ENCODE data around the gene TM2D3. TPM values are rescaled to one million over a fixed set of nuclear protein-coding genes. Genes with fewer than 3 reads are reported as not detected.

The TM2D3 gene
- total RNA-seq, 8 experiments from 2014 or later: 38.4 to 96.6 (median 64.0) TPM

DNA sequence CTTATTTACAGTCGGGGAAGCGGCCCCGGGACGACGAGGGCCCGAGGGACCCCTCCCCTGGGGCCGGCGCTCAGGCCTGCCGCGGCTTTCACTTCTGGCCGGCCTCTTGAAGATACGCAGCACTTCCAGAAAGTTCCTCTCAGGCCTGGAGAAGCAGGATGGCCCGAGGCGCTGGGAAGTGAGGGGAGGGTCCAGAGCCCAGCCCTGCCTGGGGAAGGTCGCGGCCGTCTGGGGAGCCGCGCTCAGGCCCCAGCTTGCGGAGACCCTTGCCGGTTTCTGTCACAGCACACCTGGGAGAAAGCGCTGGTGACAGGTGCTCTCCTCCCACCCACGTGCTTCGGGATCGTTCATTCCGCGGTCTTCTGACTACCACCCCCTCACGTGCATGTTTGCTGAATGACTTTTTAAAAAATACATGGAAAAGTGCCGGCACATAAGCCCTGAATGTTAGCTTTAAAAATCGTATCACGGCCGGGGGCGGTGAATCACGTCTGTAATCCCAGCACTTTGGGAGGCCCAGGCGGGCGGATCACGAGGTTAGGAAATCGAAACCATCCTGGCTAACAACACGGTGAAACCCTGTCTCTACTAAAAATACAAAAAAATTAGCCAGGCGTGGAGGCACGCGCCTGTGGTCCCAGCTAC lies 727 bp upstream of the TM2D3 start:
- Histone ChIP-seq H3K27ac (peak overlapping the region; percentile 61 to 95), H3K4me3 (peak overlapping the region; percentile 69 to 97 (median 80)), H3K4me1 (replicated peaks in 1 of 2) (peaks cover 6 to 19% of the 10 kb centered on the region in 2 donors)
- 4 to 81% (median 44%) methylated on average over 3 to 20 of the region's 42 CpGs; no CpG with 5 or more reads in 4 of the 10 experiments for WGBS, 10 experiments
- in situ Hi-C loops (cut with MboI; ENCODE audit: low pct_unique_long_range_greater_than_20kb in 2 of 9, low sequenced_read_pairs in 9 of 9, unreplicated experiment in 9 of 9): loop anchor here in 1 of 9 experiments (10.0 kb wide), 1 partner anchor 358 kb away; the partner anchor contains the start of gene SNRPA1
- peak in 5 of 8 experiments; percentile 7 to 38 (median 20) for ATAC-seq (replicated peaks in 6 of 8)

DNA sequence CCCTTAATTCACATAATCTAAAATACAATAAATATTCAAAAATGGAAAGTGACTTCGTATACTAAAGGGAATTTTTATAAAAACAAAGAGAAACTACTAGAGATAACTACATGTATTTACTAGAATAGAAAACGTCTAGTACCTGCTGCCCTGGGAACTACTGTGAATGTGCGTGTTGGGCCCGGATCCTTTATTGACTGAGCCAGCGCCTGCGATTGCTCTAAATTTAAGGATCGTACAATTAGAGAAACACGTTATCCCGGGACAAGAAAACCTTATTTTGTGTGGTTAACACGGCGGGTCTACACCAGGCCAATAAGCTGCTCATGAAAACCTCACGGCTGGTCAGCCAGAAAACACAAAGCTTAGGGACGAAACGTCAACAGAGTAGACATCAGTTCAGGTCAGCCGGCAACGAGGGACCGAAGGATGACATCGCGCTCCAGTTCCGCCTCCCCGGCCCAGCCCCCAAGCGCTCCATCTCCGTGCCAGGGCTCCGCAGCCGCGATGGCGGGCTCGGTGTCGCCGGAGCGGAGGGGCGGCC lies 555 bp downstream of the TM2D3 start:
- WGBS, 10 experiments: 0 to 3% (median 1%) methylated on average over 2 to 30 of the region's 32 CpGs; no CpG with 5 or more reads in 1 of the 10 experiments
- Histone ChIP-seq H3K27ac (peak overlapping the region; percentile 89 to 95), H3K4me1 (replicated peaks in 1 of 2) (peaks cover 6 to 19% of the 10 kb centered on the region in 2 donors), H3K4me3 (peak overlapping the region; percentile 69 to 97 (median 80))
- peak in 7 of 8 experiments; percentile 33 to 66 (median 60) for ATAC-seq (replicated peaks in 6 of 8)
- in situ Hi-C loops (cut with MboI; ENCODE audit: low pct_unique_long_range_greater_than_20kb in 2 of 9, low sequenced_read_pairs in 9 of 9, unreplicated experiment in 9 of 9): loop anchor here in 1 of 9 experiments (10.0 kb wide), 1 partner anchor 357 kb away; the partner anchor contains the start of gene SNRPA1

DNA sequence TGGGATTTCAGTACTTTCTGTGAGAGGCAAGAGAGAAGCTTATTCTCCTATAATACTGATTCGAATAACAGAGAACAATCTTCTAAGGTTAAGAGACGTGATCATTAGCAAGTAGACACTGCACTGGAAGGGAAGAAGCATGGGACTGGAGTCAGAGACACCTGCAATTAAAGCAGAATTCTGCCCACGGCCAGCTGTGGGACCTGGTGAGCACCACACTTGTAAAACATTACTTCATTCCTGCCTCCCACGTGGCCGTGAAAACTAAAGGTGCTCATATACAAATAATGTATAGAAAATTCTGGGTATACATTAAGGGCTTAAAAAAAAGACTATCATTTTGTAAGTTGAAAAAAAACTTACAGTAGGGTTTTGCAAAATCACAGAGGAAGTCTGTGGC lies 2.0 kb downstream of the TM2D3 start:
- in situ Hi-C loops (cut with MboI; ENCODE audit: low pct_unique_long_range_greater_than_20kb in 2 of 9, low sequenced_read_pairs in 9 of 9, unreplicated experiment in 9 of 9): loop anchor here in 1 of 9 experiments (10.0 kb wide), 1 partner anchor 355 kb away; the partner anchor contains the start of gene SNRPA1
- Histone ChIP-seq H3K4me1 (replicated peaks in 1 of 2) (peaks cover 6 to 19% of the 10 kb centered on the region in 2 donors), H3K4me3 (peak overlapping the region in 1 of 5 donors; percentile 69), H3K27ac (no peak overlapping the region)
- WGBS, 10 experiments: 32 to 100% (median 75%) methylated on average over 3 to 5 of the region's 5 CpGs; no CpG with 5 or more reads in 3 of the 10 experiments
- ATAC-seq (replicated peaks in 6 of 8): no peak

DNA sequence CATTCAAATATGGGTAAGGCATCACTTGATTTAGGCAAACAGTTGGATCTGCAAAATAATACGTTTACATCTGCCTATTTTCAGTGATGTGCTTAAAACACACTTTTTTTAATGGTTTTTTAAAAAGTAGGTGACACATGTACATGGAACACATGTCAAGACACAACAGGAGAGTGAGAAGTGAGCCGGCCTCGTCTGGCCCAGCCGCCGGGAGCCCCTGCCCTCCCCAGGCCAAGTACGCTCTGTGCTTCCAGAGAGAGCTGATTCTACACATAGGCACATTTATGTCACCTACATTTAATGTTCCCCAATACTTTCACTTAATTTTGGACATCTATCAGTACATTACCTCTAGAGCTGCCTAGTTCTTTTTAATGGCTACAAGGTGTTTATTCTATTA lies 3.8 kb downstream of the TM2D3 start:
- no peak for ATAC-seq (replicated peaks in 6 of 8)
- in situ Hi-C loops (cut with MboI; ENCODE audit: low pct_unique_long_range_greater_than_20kb in 2 of 9, low sequenced_read_pairs in 9 of 9, unreplicated experiment in 9 of 9): loop anchor here in 7 of 9 experiments (10.0 kb wide), 2 partner anchors 354 to 364 kb away; partner anchors contain the start of gene SNRPA1 (in 6 of the 7)
- 82 to 100% (median 93%) methylated on average over 1 to 6 of the region's 6 CpGs; no CpG with 5 or more reads in 3 of the 10 experiments for WGBS, 10 experiments
- Histone ChIP-seq H3K27ac (no peak overlapping the region), H3K4me3 (no peak overlapping the region), H3K4me1 (replicated peaks in 1 of 2) (peaks cover 5 to 19% of the 10 kb centered on the region in 2 donors)

GRCh38 chr15:101647251-101647650 lies 4.9 kb downstream of the TM2D3 start:
- peak in 3 of 8 experiments; percentile 1 to 9 (median 3) for ATAC-seq (replicated peaks in 6 of 8)
- WGBS, 10 experiments: 55 to 100% (median 90%) methylated on average over 1 to 3 of the region's 3 CpGs; no CpG with 5 or more reads in 3 of the 10 experiments
- H3K4me1 ChIP-seq (replicated peaks in 1 of 2): peaks cover 0 to 19% of the 10 kb centered on the region in 2 donors
- in situ Hi-C loops (cut with MboI; ENCODE audit: low pct_unique_long_range_greater_than_20kb in 2 of 9, low sequenced_read_pairs in 9 of 9, unreplicated experiment in 9 of 9): loop anchor here in 7 of 9 experiments (10.0 kb wide), 2 partner anchors 352 to 362 kb away; partner anchors contain the start of gene SNRPA1 (in 6 of the 7)
- no peak overlapping the region for H3K27ac ChIP-seq
- H3K4me3 ChIP-seq: no peak overlapping the region

DNA sequence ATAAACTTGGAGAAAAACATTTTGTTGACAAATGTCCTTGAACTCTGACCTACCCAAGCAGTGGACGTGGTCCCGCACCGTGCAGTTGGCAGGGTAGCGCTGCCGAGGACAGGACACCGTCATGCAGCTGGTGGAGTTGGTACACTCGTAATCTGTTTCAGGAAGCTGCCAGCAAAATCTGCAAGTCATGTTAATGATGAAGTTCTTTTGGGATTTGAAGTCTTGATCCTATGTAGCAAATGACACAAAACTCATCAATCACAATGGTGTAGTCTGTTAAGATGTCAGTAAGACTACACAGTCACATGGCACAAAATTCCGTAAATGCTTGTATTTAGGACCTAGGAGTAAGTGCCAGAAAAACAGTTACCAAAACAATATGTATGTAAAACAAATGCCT lies 5.5 kb downstream of the TM2D3 start:
- Histone ChIP-seq H3K27ac (no peak overlapping the region), H3K4me3 (no peak overlapping the region), H3K4me1 (replicated peaks in 1 of 2) (peaks cover 0 to 22% of the 10 kb centered on the region in 2 donors)
- WGBS, 10 experiments: 46 to 100% (median 83%) methylated on average over 2 to 8 of the region's 8 CpGs; no CpG with 5 or more reads in 1 of the 10 experiments
- peak in 3 of 8 experiments; percentile 58 to 77 (median 71) for ATAC-seq (replicated peaks in 6 of 8)
- in situ Hi-C loops (cut with MboI; ENCODE audit: low pct_unique_long_range_greater_than_20kb in 2 of 9, low sequenced_read_pairs in 9 of 9, unreplicated experiment in 9 of 9): loop anchor here in 7 of 9 experiments (10.0 kb wide), 2 partner anchors 352 to 362 kb away; partner anchors contain the start of gene SNRPA1 (in 6 of the 7)

- ATAC-seq (replicated peaks in 6 of 8): peak in 5 of 8 experiments; percentile 25 to 52 (median 48)
- Histone ChIP-seq H3K27ac (no peak overlapping the region), H3K4me3 (no peak overlapping the region), H3K4me1 (replicated peaks in 1 of 2) (peaks cover 2 to 12% of the 10 kb centered on the region in 2 donors)
- in situ Hi-C loops (cut with MboI; ENCODE audit: low pct_unique_long_range_greater_than_20kb in 2 of 9, low sequenced_read_pairs in 9 of 9, unreplicated experiment in 9 of 9): loop anchor here in 7 of 9 experiments (10.0 kb wide), 2 partner anchors 348 to 358 kb away; partner anchors contain the start of gene SNRPA1 (in 6 of the 7)
- 33 to 95% (median 75%) methylated on average over 1 to 11 of the region's 11 CpGs; no CpG with 5 or more reads in 2 of the 10 experiments for WGBS, 10 experiments
Measured at GRCh38 chr15:101642361-101642760, 9.8 kb downstream of the TM2D3 start.

- 0 to 94% (median 50%) methylated on average over 1 of the region's 1 CpG; no CpG with 5 or more reads in 3 of the 10 experiments for WGBS, 10 experiments
- no peak overlapping the region for H3K4me3 ChIP-seq
- H3K27ac ChIP-seq: no peak overlapping the region
- ATAC-seq (replicated peaks in 6 of 8): peak in 6 of 8 experiments; percentile 3 to 51 (median 36)
- in situ Hi-C loops (cut with MboI; ENCODE audit: low pct_unique_long_range_greater_than_20kb in 2 of 9, low sequenced_read_pairs in 9 of 9, unreplicated experiment in 9 of 9): loop anchor here in 7 of 9 experiments (10.0 kb wide), 2 partner anchors 347 to 357 kb away; partner anchors contain the start of gene SNRPA1 (in 6 of the 7)
- H3K4me1 ChIP-seq (replicated peaks in 1 of 2): peaks cover 3 to 12% of the 10 kb centered on the region in 2 donors
Measured at GRCh38 chr15:101641894-101642293, 10.3 kb downstream of the TM2D3 start.

DNA sequence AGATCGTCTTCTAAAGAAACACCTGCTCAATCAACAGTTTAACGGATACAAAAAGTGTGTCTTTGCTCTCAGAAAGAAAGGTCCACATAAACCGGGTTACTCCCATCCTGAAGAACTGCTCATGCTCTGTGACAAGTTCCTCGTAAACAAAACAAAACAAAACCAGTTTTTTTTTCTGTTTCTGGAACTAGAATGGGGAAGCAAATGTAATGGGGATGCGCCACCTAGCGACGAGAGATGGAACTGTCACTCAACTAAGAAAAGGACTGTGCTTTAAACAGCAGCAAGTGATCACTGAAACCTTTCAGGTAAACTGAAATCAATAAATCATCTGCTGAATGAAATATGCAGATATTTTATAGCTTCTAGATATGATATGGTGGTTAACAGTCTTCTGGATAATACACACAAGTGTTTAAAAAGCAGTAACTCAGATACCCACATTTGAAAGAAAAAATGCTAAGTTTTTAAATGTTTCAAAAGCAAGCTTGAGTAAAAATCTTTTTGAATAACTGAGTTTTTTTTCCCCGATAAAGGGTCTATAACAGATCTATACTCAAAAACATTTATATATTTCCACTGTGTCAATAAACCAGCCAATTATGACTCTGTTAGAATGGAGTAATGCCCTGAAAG lies 10.9 kb downstream of the TM2D3 start:
- peak in 6 of 8 experiments; percentile 37 to 75 (median 46) for ATAC-seq (replicated peaks in 6 of 8)
- H3K4me1 ChIP-seq (replicated peaks in 1 of 2): peaks cover 3 to 12% of the 10 kb centered on the region in 2 donors
- 16 to 80% (median 33%) methylated on average over 1 to 8 of the region's 8 CpGs; no CpG with 5 or more reads in 1 of the 10 experiments for WGBS, 10 experiments
- no peak overlapping the region for H3K4me3 ChIP-seq
- H3K27ac ChIP-seq: no peak overlapping the region
- in situ Hi-C loops (cut with MboI; ENCODE audit: low pct_unique_long_range_greater_than_20kb in 2 of 9, low sequenced_read_pairs in 9 of 9, unreplicated experiment in 9 of 9): loop anchor here in 7 of 9 experiments (10.0 kb wide), 2 partner anchors 346 to 356 kb away; partner anchors contain the start of gene SNRPA1 (in 6 of the 7)

DNA sequence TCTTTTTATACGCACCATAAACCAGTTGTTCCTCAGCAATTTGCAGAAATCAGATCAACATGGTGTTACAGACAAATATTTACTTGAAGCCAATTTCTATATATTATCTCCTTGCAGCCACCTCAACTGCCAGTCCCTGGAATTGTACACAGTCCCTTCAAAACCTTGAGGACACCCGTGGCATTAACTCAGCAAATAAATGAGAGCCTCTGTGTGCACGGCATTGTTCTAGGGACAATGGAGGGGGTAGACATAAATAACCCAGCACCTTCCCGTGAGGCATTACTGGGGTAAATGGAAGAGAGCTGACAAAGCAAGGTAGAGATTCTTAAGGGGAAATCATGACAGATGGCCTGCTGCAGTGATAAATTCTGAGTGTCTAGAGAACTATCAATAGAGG lies 12.5 kb downstream of the TM2D3 start:
- Histone ChIP-seq H3K4me1 (replicated peaks in 1 of 2) (peaks cover 3 to 12% of the 10 kb centered on the region in 2 donors), H3K27ac (no peak overlapping the region), H3K4me3 (no peak overlapping the region)
- ATAC-seq (replicated peaks in 6 of 8): peak in 4 of 8 experiments; percentile 28 to 65 (median 42)
- WGBS, 10 experiments: 42 to 86% (median 69%) methylated on average over 1 to 4 of the region's 4 CpGs; no CpG with 5 or more reads in 1 of the 10 experiments
- in situ Hi-C loops (cut with MboI; ENCODE audit: low pct_unique_long_range_greater_than_20kb in 2 of 9, low sequenced_read_pairs in 9 of 9, unreplicated experiment in 9 of 9): loop anchor here in 7 of 9 experiments (10.0 kb wide), 2 partner anchors 345 to 355 kb away; partner anchors contain the start of gene SNRPA1 (in 6 of the 7)

DNA sequence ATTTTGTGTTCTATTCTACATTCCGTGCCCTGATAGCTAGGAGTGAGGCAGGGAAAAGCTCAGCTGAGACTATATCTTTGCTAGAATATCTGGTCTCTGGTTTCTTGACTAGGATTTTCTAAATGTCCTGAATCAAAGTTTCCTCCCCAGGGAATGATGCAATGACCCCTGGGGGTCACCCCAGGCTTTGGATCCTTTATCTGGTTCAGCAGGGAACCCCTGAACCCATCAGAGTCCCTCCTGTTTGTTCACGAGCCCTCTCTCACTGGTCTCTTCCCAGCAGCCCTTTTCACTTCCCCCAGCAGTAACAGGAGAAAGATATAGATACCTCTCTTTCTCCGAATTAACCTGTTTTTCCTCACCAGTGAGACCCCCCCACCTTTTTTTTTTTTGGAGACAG lies 14.3 kb downstream of the TM2D3 start:
- 71 to 100% (median 85%) methylated on average over 1 to 3 of the region's 3 CpGs; no CpG with 5 or more reads in 3 of the 10 experiments for WGBS, 10 experiments
- in situ Hi-C loops (cut with MboI; ENCODE audit: low pct_unique_long_range_greater_than_20kb in 2 of 9, low sequenced_read_pairs in 9 of 9, unreplicated experiment in 9 of 9): no loop called here
- ATAC-seq (replicated peaks in 6 of 8): no peak
- Histone ChIP-seq H3K4me1 (replicated peaks in 1 of 2) (peaks cover 3 to 12% of the 10 kb centered on the region in 2 donors), H3K27ac (no peak overlapping the region), H3K4me3 (no peak overlapping the region)

DNA sequence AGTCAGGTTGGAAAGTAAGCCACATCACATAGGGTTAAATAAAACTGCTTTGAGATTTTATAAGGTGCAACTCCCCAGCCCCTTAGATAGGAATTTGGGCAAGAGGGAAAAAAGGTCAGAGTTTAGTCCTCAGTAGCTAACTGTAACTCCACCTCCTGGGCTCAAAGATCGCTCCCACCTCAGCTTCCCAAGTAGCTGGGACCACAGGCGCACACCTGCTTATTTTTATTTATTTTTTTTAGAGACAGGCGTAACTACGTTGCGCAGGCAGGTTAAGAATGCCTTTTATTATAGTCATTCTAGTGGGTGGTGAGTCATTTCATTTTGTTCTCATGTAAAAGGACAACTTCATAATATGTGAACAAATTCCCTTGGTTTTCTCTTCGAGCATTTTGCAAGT lies 14.7 kb downstream of the TM2D3 start:
- 63 to 100% (median 81%) methylated on average over 2 to 6 of the region's 6 CpGs; no CpG with 5 or more reads in 2 of the 10 experiments for WGBS, 10 experiments
- in situ Hi-C loops (cut with MboI; ENCODE audit: low pct_unique_long_range_greater_than_20kb in 2 of 9, low sequenced_read_pairs in 9 of 9, unreplicated experiment in 9 of 9): no loop called here
- ATAC-seq (replicated peaks in 6 of 8): no peak
- Histone ChIP-seq H3K4me1 (replicated peaks in 1 of 2) (peaks cover 3 to 11% of the 10 kb centered on the region in 2 donors), H3K27ac (no peak overlapping the region), H3K4me3 (no peak overlapping the region)

Data from motor neuron (in vitro differentiated cells).